Measurements from ENCODE around the gene CASK. TPM values are rescaled to one million over a fixed set of nuclear protein-coding genes. Genes with fewer than 3 reads are reported as not detected.

The CASK gene
- total and polyA plus RNA-seq, 4 donors, result 3.6 to 14.8 (median 6.2) TPM

GRCh38 chrX:41507919-41508318 is 415.4 kb downstream of the CASK start (continued):
- TF ChIP-seq, protein P1, sequence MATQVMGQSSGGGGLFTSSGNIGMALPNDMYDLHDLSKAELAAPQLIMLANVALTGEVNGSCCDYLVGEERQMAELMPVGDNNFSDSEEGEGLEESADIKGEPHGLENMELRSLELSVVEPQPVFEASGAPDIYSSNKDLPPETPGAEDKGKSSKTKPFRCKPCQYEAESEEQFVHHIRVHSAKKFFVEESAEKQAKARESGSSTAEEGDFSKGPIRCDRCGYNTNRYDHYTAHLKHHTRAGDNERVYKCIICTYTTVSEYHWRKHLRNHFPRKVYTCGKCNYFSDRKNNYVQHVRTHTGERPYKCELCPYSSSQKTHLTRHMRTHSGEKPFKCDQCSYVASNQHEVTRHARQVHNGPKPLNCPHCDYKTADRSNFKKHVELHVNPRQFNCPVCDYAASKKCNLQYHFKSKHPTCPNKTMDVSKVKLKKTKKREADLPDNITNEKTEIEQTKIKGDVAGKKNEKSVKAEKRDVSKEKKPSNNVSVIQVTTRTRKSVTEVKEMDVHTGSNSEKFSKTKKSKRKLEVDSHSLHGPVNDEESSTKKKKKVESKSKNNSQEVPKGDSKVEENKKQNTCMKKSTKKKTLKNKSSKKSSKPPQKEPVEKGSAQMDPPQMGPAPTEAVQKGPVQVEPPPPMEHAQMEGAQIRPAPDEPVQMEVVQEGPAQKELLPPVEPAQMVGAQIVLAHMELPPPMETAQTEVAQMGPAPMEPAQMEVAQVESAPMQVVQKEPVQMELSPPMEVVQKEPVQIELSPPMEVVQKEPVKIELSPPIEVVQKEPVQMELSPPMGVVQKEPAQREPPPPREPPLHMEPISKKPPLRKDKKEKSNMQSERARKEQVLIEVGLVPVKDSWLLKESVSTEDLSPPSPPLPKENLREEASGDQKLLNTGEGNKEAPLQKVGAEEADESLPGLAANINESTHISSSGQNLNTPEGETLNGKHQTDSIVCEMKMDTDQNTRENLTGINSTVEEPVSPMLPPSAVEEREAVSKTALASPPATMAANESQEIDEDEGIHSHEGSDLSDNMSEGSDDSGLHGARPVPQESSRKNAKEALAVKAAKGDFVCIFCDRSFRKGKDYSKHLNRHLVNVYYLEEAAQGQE (IDR thresholded peaks at IDR 0.05), result no peak
- no peak for TF ChIP-seq TAF1 (conservative IDR thresholded peaks at IDR 0.05)
- TF ChIP-seq, protein P2, sequence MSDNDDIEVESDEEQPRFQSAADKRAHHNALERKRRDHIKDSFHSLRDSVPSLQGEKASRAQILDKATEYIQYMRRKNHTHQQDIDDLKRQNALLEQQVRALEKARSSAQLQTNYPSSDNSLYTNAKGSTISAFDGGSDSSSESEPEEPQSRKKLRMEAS (IDR thresholded peaks at IDR 0.05), result no peak

DNA sequence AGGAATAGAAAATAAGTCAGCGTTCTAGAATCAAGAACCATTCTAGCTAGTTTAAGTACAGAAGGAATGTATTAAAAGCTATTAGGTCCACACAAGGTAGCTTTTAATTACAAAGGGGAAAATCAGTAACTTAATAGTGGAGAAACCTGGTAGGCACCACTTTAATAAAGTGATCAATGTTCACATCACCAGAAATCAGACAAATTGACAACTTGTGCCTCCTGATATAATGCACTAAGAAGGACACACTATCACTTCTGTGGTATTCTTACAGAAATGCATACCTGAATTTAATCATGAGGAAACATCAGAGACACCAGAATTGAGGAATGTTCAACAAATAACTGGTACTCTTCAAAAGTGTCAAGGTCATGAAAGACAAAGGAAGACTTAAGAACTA is 421.4 kb downstream of the CASK start:
- Histone ChIP-seq H3K27me3 (ENCODE audit: control insufficient read depth in 4 of 4, insufficient read depth in 4 of 4, low read length in 3 of 4) (no peaks in the 10 kb centered on the region), H3K4me1 (ENCODE audit: control insufficient read depth in 4 of 4, insufficient read depth in 4 of 4, low read length in 3 of 4) (no peaks in the 10 kb centered on the region), H3K36me3 (ENCODE audit: control insufficient read depth in 4 of 4, insufficient read depth in 3 of 4, low read depth in 1 of 4, low read length in 3 of 4) (no peaks in the 10 kb centered on the region), H3K27ac (ENCODE audit: low read depth in 1 of 2, low read length in 2 of 2) (no peak overlapping the region), H3K4me3 (ENCODE audit: low read depth in 1 of 3, low read length in 3 of 3) (no peak overlapping the region), H3K9me3 (ENCODE audit: control insufficient read depth in 4 of 4, low read length in 3 of 4) (peaks cover 0 to 5% (median 0%) of the 10 kb centered on the region in 4 donors), H3K9ac (ENCODE audit: low read depth in 1 of 2, low read length in 2 of 2) (no peak overlapping the region)
- TF ChIP-seq FOXA1 (IDR thresholded peaks at IDR 0.05) (no peak), RAD21 (IDR thresholded peaks at IDR 0.05) (no peak), HNF4A (conservative IDR thresholded peaks at IDR 0.05) (no peak)
- TF ChIP-seq, protein P3, sequence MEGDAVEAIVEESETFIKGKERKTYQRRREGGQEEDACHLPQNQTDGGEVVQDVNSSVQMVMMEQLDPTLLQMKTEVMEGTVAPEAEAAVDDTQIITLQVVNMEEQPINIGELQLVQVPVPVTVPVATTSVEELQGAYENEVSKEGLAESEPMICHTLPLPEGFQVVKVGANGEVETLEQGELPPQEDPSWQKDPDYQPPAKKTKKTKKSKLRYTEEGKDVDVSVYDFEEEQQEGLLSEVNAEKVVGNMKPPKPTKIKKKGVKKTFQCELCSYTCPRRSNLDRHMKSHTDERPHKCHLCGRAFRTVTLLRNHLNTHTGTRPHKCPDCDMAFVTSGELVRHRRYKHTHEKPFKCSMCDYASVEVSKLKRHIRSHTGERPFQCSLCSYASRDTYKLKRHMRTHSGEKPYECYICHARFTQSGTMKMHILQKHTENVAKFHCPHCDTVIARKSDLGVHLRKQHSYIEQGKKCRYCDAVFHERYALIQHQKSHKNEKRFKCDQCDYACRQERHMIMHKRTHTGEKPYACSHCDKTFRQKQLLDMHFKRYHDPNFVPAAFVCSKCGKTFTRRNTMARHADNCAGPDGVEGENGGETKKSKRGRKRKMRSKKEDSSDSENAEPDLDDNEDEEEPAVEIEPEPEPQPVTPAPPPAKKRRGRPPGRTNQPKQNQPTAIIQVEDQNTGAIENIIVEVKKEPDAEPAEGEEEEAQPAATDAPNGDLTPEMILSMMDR (IDR thresholded peaks at IDR 0.05; ENCODE audit: low read depth, low read length, missing input control), result no peak
- DNase-seq (ENCODE audit: low spot score), result no peak
- 94% methylated on average over 1 of the region's 1 CpG for WGBS

GRCh38 chrX:41499984-41500383 is 423.4 kb downstream of the CASK start:
- DNase-seq (ENCODE audit: low spot score), result no peak
- 86% methylated on average over 3 of the region's 3 CpGs for WGBS
- H3K36me3 ChIP-seq (ENCODE audit: control insufficient read depth in 4 of 4, insufficient read depth in 3 of 4, low read depth in 1 of 4, low read length in 3 of 4), result no peaks in the 10 kb centered on the region
- peaks cover 0 to 5% (median 0%) of the 10 kb centered on the region in 4 donors for H3K9me3 ChIP-seq (ENCODE audit: control insufficient read depth in 4 of 4, low read length in 3 of 4)
- TF ChIP-seq GABPA (IDR thresholded peaks at IDR 0.05 in 1 of 2, conservative IDR thresholded peaks at IDR 0.05 in 1 of 2) (no peak), FOXA1 (IDR thresholded peaks at IDR 0.05) (no peak), EGR1 (IDR thresholded peaks at IDR 0.05; ENCODE audit: low read depth in 2 of 2) (no peak), FOXA2 (IDR thresholded peaks at IDR 0.05) (no peak), HNF4A (conservative IDR thresholded peaks at IDR 0.05) (no peak), RXRA (IDR thresholded peaks at IDR 0.05) (no peak), RAD21 (IDR thresholded peaks at IDR 0.05) (no peak), SP1 (IDR thresholded peaks at IDR 0.05) (no peak)
- TF ChIP-seq, protein P2 (IDR thresholded peaks at IDR 0.05), result no peak
- TF ChIP-seq, protein P3 (IDR thresholded peaks at IDR 0.05; ENCODE audit: low read depth, low read length, missing input control), result no peak
- TF ChIP-seq, protein P4, sequence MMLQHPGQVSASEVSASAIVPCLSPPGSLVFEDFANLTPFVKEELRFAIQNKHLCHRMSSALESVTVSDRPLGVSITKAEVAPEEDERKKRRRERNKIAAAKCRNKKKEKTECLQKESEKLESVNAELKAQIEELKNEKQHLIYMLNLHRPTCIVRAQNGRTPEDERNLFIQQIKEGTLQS (IDR thresholded peaks at IDR 0.05), result no peak
- TF ChIP-seq, protein P1 (IDR thresholded peaks at IDR 0.05), result no peak
- H3K4me1 ChIP-seq (ENCODE audit: control insufficient read depth in 4 of 4, insufficient read depth in 4 of 4, low read length in 3 of 4), result no peaks in the 10 kb centered on the region
- H3K27ac ChIP-seq (ENCODE audit: low read depth in 1 of 2, low read length in 2 of 2), result no peak overlapping the region
- H3K27me3 ChIP-seq (ENCODE audit: control insufficient read depth in 4 of 4, insufficient read depth in 4 of 4, low read length in 3 of 4), result no peaks in the 10 kb centered on the region
- H3K9ac ChIP-seq (ENCODE audit: low read depth in 1 of 2, low read length in 2 of 2), result no peak overlapping the region
- H3K4me3 ChIP-seq (ENCODE audit: low read depth in 1 of 3, low read length in 3 of 3), result no peak overlapping the region
